ENCODE results near the gene CCDC85C.

The CCDC85C gene

GRCh38 chr14:99522025-99522401 is 82.0 kb downstream of the CCDC85C start:
- DNase-seq (ENCODE audit: low spot score), result no peak

GRCh38 chr14:99521176-99522024 is 82.6 kb downstream of the CCDC85C start:
- DNase-seq (ENCODE audit: low spot score), result no peak

GRCh38 chr14:99520571-99521081 is 83.4 kb downstream of the CCDC85C start:
- no peak for DNase-seq (ENCODE audit: low spot score)

DNA sequence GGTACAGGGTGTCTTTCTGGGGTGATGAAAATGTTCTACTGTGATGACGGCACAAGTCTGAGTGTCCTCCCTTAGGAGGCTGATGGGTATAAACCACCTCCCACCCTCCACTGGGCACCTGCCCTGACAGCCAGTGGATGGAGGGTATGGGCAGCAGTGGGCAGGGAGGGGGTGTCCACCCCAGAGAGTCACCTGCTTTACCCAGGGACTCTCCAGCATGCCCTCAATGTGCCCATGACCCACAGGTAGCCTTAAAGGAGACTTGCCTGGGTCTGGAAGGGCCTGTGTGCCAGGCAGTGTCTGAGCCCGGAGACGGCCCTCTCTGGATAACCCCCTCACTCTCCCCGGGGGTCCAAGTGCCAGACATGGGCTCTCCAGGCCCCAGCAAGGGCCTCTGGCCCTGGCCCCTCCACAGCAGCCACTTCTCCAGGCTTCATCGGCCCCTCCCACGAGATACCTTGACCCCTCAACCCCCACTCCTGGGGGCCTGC is 84.0 kb downstream of the CCDC85C start:
- DNase-seq (ENCODE audit: low spot score), result no peak

GRCh38 chr14:99519347-99519881 is 84.6 kb downstream of the CCDC85C start:
- DNase-seq (ENCODE audit: low spot score), result no peak

DNA sequence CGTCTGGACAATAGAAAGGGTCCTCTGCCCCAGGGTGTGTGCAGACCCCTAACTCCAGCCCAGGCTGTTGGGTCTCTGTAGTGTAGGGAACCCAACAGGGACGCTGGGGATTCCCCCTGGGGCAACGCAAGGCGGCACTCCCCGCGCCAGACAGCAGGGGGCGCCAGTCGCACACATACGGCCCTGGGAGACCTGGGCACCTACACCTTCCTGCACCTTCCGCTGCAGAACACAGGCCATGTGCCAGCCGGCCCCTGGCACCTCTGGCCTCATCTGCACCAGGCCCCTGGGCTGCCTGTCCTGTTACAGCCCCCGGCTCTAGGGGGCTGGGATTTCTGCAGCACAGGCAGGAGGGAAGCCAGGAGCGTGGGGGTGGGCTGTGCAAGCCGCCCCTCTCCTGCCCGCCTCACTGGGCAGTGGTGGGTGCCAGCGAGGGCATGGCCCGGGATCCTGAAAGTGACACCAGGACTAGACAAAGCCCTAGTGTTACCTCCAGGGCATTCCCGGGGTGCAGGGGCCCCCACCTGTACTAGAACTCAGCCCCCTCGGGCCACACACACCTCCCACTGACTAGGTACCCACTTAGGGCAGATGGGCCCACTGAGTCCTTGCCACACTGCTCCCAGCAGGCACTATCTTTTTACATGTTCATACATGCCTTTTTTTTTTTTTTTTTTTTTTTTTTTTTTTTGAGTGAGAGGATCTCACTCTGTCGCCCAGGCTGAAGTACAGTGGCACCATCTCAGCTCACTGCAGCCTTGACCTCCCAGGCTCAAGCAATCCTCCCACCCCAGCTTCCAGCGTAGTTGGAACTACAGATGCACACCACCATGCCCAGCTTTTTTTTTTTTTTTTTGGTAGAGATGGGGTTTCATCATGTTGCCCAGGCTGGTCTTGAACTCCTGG is 85.3 kb downstream of the CCDC85C start:
- DNase-seq (ENCODE audit: low spot score), result peak; percentile 77

GRCh38 chr14:99517643-99518381 is 86.2 kb downstream of the CCDC85C start:
- no peak for DNase-seq (ENCODE audit: low spot score)

DNA sequence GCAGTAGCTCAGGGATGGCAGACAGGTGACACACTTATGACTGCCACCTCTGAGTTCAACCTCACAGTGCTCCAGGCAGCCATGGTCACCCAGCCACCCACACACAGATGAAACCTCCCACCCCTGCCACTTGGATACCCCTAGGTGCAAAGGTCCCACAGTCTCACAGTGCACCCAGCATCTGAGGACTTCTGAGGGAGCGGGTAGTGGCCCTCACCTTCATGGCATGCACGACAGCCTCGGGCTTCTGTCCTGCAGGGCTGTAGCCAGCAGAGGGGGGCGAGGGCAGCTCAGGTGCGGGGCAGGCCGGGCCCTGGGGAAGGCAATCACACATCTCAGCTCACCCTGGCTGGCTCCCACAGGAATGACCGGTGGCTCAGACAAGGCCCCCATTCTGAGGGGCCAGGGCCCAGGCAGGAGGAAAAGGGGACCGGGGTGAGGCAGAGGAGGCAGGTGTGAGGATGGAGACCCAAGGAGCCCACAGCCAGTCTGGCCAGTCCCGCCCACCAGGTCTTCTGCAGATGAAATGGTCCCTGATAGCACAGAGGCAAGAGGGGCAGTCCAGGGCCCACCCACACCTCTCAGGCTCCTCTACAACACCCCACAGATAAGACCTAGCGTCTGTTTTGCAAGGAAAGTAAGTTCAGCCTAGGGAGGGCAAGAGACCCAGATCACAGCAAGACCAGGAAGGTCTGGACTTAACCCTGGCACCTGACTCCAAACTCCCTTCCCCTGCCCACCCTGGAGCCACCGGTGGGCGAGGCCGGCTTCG is 87.0 kb downstream of the CCDC85C start:
- no peak for DNase-seq (ENCODE audit: low spot score)

DNA sequence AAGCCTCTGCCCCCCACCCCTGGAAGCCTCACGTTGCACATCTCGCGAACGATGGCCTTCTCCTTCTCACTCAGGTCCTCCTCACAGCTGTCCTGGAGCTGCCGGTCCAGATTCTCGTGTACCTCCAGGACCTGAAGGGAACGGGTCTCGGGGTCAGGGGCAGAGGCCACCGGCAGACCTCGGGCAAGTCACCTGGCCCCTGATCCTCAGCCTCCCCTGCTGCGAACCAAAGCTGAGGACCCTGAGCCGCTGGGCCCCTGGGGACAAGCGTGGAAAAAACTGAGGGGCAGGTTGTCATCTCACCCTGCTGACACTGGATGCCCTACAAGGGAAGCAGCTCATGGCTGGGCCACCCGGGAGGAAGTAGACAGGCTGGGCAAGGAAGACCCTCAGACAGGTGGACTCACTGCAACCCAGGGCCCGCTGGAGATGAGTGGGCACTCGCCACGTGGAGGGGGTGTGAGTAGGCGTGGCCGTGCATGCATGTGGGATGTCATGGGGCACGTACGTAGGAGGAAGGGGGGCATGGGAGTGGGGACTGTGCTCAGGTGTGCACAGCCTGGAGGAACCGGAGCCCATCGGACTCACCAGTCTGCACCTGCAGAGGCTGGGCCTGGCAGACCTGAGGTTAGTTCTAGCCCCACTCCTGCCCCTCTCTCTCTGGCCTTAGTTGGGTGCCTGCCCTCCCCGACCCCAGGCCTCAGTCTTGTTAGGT is 87.7 kb downstream of the CCDC85C start:
- no peak for DNase-seq (ENCODE audit: low spot score)

DNA sequence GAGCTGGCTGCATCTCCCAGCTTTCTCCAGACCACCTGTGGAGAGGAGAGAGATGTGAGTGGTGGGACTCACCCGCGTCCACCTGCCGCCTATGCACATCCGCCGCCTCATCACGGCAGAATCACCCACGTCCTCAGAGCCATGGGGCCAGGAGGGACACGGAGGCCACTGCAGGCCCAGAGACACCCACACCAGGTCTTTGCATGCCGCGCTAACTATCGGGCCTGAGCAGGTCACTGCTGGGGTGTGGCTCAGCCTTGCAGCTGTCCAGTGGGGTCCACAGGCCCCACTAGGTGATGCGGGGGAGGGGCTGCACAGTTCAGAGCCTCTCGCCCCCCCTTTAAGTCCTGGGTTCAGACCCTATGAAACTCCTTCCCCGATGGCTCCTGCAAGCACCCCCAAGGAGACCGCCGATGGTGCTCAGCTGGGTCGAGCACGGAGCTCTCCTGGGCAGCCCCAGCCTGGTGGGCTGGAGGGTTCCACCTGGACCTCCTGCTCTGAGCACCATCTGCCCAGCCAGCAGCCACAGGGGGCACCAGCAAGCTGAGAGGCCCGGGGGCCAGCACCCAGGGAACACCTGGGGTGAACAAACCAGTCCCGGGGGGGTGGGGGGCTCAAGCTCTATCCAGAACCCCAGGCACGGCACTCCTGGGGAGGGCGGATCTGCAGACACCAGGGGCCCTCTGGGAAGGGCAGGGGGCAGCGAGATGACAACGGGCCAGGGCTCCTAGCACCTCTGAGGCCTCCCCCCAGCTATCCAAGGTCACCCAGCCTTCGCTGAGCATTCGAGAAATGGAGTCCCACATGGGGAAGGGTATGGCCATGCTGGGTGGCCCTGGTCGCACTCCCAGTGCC is 88.5 kb downstream of the CCDC85C start:
- DNase-seq (ENCODE audit: low spot score), result no peak

- no peak for DNase-seq (ENCODE audit: low spot score)
Observed at GRCh38 chr14:99514552-99515300, 89.3 kb downstream of the CCDC85C start.

- no peak for DNase-seq (ENCODE audit: low spot score)
Observed at GRCh38 chr14:99513946-99514551, 90.0 kb downstream of the CCDC85C start.

DNA sequence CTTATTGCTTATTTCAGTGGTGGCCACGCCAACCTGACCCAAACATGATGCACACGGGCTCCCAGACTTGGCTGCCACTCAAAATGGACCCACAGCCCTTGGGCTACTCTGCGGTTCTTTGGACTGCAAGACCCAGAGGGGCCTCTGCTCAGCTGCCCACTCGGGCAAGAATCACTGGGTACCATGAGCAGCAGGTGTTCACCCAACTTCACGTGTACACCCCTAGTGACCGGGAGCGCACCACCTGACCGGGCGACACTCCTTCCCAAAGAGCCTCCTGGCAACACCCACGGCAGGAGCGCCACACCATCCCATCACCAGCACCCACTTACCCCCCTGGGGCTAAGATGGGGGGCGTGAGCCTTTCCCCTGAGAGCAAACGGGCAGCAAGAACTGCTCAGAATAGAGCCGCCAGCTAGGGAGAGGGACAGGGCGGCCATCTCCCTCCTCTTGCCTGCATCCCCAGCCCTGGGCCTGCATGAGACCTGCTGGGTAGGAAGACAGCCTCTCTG is 90.8 kb downstream of the CCDC85C start:
- no peak for DNase-seq (ENCODE audit: low spot score)

DNA sequence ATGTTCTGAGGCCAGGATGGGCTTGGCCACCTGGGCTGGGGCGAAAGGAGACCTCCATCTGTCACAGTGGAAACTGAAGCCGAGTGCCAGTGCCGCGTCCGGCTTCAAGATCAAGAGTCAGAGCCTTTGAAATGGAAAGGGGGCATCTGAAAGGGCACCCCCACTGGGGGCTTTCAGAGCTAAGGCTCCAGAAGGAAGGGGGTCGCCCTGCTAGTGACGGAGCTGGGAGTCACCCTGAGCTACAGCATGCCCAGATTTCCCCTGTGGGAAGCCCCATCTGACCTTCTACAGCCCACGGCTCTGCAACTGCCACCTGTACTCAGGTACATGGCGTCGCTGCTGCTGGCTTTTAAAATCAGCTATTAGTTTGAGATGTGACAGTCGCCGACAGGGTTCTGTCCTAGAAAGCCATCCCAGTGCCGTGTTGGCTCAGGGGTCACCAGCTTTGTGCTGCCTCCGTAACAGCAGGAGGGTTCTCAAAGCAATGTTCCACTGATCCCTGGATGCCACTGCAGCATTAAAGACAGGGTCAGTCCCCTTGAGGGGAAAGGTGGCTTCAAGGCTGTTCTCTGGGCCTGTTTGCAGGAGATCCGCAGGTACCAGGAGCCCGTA is 91.3 kb downstream of the CCDC85C start:
- no peak for DNase-seq (ENCODE audit: low spot score)

- DNase-seq (ENCODE audit: low spot score), result no peak
Observed at GRCh38 chr14:99512110-99512449, 91.9 kb downstream of the CCDC85C start.

- DNase-seq (ENCODE audit: low spot score), result no peak
Observed at GRCh38 chr14:99511421-99512109, 92.4 kb downstream of the CCDC85C start.

DNA sequence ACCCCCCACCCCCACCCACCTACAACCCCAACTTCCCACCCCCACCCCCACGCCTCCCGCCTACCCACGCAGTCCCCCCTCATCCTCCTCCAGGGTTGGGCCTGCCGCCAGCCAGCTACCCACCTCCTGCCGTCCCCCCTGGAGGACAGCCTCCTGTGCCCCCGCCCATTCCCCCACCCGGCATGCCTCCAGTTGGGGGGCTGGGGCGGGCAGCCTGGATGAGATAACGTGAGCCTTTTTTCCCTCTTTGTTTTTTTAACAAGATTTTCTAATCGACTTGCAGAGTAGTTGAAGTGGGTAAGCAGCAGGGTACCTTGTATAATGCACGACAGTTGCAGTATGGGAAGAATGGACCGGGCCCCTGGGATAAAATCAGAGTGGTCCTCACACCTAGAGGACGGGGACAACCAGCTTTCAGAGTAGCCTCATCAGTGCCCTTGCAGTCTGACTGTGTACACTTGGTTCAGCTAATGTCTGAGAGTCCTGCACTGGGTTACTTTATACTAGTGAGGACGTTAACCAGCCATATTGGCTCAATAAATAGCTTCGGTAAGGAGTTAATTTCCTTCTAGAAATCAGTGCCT is 93.4 kb downstream of the CCDC85C start:
- no peak for DNase-seq (ENCODE audit: low spot score)
